ENCODE results near the gene CDC25B. TPM values are rescaled to one million over a fixed set of nuclear protein-coding genes. Genes with fewer than 3 reads are reported as not detected.
A peak's percentile ranks its signal among the peaks of the same experiment; 100 is the strongest.

CDC25B gene
- total RNA-seq, 1 experiment from 2014 or later = 223 TPM

GRCh38 chr20:3794701-3795420 is 1.2 kb upstream of the CDC25B start:
- peaks cover 21 to 41% of the 10 kb centered on the region in 2 experiments for H3K4me1 ChIP-seq (ENCODE audit: control insufficient read depth in 1 of 2, insufficient read depth in 2 of 2, low read length in 2 of 2)
- H3K27me3 ChIP-seq (ENCODE audit: insufficient read depth, low read length) = no peaks in the 10 kb centered on the region
- no peaks in the 10 kb centered on the region for H3K9me2 ChIP-seq (ENCODE audit: insufficient read depth)
- no peaks in the 10 kb centered on the region for H4K20me1 ChIP-seq (ENCODE audit: insufficient read depth)
- H3K4me3 ChIP-seq (replicated peaks in 1 of 2; ENCODE audit: low read depth in 1 of 2, low read length in 2 of 2) = peak overlapping the region; percentile 66 to 80
- no TSS peak for BruUV-seq (replicated peaks)
- no peak for DNase-seq (ENCODE audit: low read depth, low spot score)
- intact Hi-C loops (cut with micrococcal nuclease) = no loop called here
- ATAC-seq = no peak
- ChIA-PET CTCF (interaction anchor here (1.9 kb wide), 1 partner anchor 23 kb away, joined by 9 read pairs; no protein-coding TSS in a partner anchor), RAD21 (ENCODE audit: low non-redundant PET in 1 of 2, low total read pairs in 2 of 2, uncharacterized antibody in 2 of 2, unreplicated experiment in 2 of 2) (no interaction called here), POLR2A (interaction anchor here (2.3 to 2.5 kb wide), 2 partner anchors 18 to 24 kb away, joined by 12 to 14 read pairs; no protein-coding TSS in a partner anchor)
- H2AFZ ChIP-seq (ENCODE audit: low read depth, low read length, poor library complexity, severe bottlenecking) = no peak overlapping the region
- H3K79me2 ChIP-seq (ENCODE audit: insufficient read depth, low read length) = peaks cover 35% of the 10 kb centered on the region
- H3K9me3 ChIP-seq (ENCODE audit: control insufficient read depth in 1 of 2, insufficient read depth in 1 of 2, low read depth in 1 of 2, low read length in 2 of 2) = no peaks in the 10 kb centered on the region
- peak overlapping the region; percentile 79 for H3K27ac ChIP-seq (ENCODE audit: low read depth, low read length)
- peak overlapping the region; percentile 94 for H3K4me2 ChIP-seq (ENCODE audit: low read length)
- no peak for TF ChIP-seq SRF (IDR thresholded peaks at IDR 0.05; ENCODE audit: low read depth)
- no peak for TF ChIP-seq POLR2AphosphoS5 (IDR thresholded peaks at IDR 0.05; ENCODE audit: low read depth, low read length)
- TF ChIP-seq SP1 (IDR thresholded peaks at IDR 0.05; ENCODE audit: low read depth) = no peak
- TF ChIP-seq EZH2phosphoT487 (IDR thresholded peaks at IDR 0.05; ENCODE audit: borderline replicate concordance) = no peak
- TF ChIP-seq POLR2A (IDR thresholded peaks at IDR 0.05; ENCODE audit: borderline replicate concordance, extremely low read depth, insufficient read depth, insufficient read length) = no peak
- no peak for TF ChIP-seq CTCF (IDR thresholded peaks at IDR 0.05 in 2 of 3, conservative IDR thresholded peaks at IDR 0.05 in 1 of 3; ENCODE audit: borderline replicate concordance in 1 of 3, insufficient read depth in 1 of 3, low read depth in 2 of 3, low read length in 2 of 3)
- no peak for TF ChIP-seq RAD21 (IDR thresholded peaks at IDR 0.05; ENCODE audit: low read depth)
- peaks cover 14 to 19% of the 10 kb centered on the region in 2 experiments; a peak in 3 of 4 replicates for H3K36me3 ChIP-seq (ENCODE audit: control insufficient read depth in 1 of 2, insufficient read depth in 2 of 2, low read length in 2 of 2)
- peak overlapping the region; percentile 95 for H3K9ac ChIP-seq (ENCODE audit: low read length)

All from HCT116 (cell line).